ENCODE data around the gene SDE2. TPM values are rescaled to one million over a fixed set of nuclear protein-coding genes. Genes with fewer than 3 reads are reported as not detected.

The SDE2 gene
- total and polyA plus RNA-seq, 10 of the 15 experiments (the other 5 are each of a cell fraction or from before 2014, with no cell fraction given) = 2.7 to 19.4 (median 12.6) TPM

- intact Hi-C loops (cut with micrococcal nuclease; ENCODE audit: unreplicated experiment) = loop anchor here (1.0 kb wide), 1 partner anchor 159 kb away; no protein-coding TSS in a partner anchor
- H4K20me1 ChIP-seq (ENCODE audit: control insufficient read depth, insufficient read depth) = no peaks in the 10 kb centered on the region
- H3K4me2 ChIP-seq (ENCODE audit: control insufficient read depth, insufficient read depth) = no peak overlapping the region
- H3K9me3 ChIP-seq (replicated peaks; ENCODE audit: control insufficient read depth, insufficient read depth, low read length) = no peaks in the 10 kb centered on the region
- H3K27me3 ChIP-seq (replicated peaks in 1 of 2; ENCODE audit: control insufficient read depth in 2 of 2, insufficient read depth in 2 of 2, low read length in 1 of 2) = no peaks in the 10 kb centered on the region; a peak in 1 of 4 replicates
- 27% methylated on average over 21 of the region's 21 CpGs for WGBS (ENCODE audit: insufficient coverage, insufficient replicate concordance, low lambda C conversion rate, missing lambda C conversion rate)
- no TSS peak for BruUV-seq (replicated peaks)
- no peak overlapping the region for H3K4me3 ChIP-seq
- SMC1A ChIA-PET (ENCODE audit: uncharacterized antibody, unreplicated experiment) = interaction anchor here (0.6 to 2.1 kb wide), 12 partner anchors 10 to 236 kb away, joined by 3 to 7 read pairs (median 4); no protein-coding TSS in a partner anchor
- no peaks in the 10 kb centered on the region for H3K79me2 ChIP-seq (ENCODE audit: control insufficient read depth, insufficient read depth, low read length)
- H3K27ac ChIP-seq (ENCODE audit: control insufficient read depth, insufficient read depth) = no peak overlapping the region
- POLR2A ChIA-PET = no interaction called here
- H3K9ac ChIP-seq (ENCODE audit: control insufficient read depth, insufficient read depth, low read length) = no peak overlapping the region
- no peak for TF ChIP-seq ETV6 (conservative IDR thresholded peaks at IDR 0.05 in 1 of 2, IDR thresholded peaks at IDR 0.05 in 1 of 2; ENCODE audit: borderline replicate concordance in 1 of 2, low read depth in 1 of 2)
- TF ChIP-seq CTCF (IDR thresholded peaks at IDR 0.05 in 2 of 3, conservative IDR thresholded peaks at IDR 0.05 in 1 of 3; ENCODE audit: control insufficient read depth in 2 of 3, extremely low read depth in 1 of 3, insufficient read depth in 1 of 3, low read depth in 3 of 3, low read length in 3 of 3) = peak; percentile 67 to 85 (median 75)
- no peak for TF ChIP-seq RBBP5 (conservative IDR thresholded peaks at IDR 0.05)
- TF ChIP-seq NFXL1 (IDR thresholded peaks at IDR 0.05; ENCODE audit: borderline replicate concordance) = no peak
- peak; percentile 62 for TF ChIP-seq SMC3 (IDR thresholded peaks at IDR 0.05; ENCODE audit: borderline replicate concordance, low read length)
- peak; percentile 60 for TF ChIP-seq RAD21 (IDR thresholded peaks at IDR 0.05; ENCODE audit: insufficient read depth, low read depth, low read length)
- H2AFZ ChIP-seq (ENCODE audit: control insufficient read depth, low read depth, low read length) = no peak overlapping the region; the same call in 1 of the 2 replicates
- FAIRE-seq (peak; percentile 47), ATAC-seq (peak; percentile 99), DNase-seq (ENCODE audit: low read depth, low spot score) (no peak)
- RAD21 ChIA-PET (ENCODE audit: unreplicated experiment) = interaction anchor here (1.0 to 2.1 kb wide), 2 partner anchors 25 to 102 kb away, joined by 3 to 4 read pairs; no protein-coding TSS in a partner anchor
- CTCF ChIA-PET = interaction anchor here (0.6 to 6.1 kb wide), 19 partner anchors 8 to 648 kb away, joined by 3 to 55 read pairs (median 4); no protein-coding TSS in a partner anchor
- no peaks in the 10 kb centered on the region for H3K36me3 ChIP-seq (ENCODE audit: control insufficient read depth in 2 of 2, insufficient read depth in 2 of 2, low read length in 1 of 2)
- in situ Hi-C loops (cut with MboI) = no loop called here
- H3K4me1 ChIP-seq (ENCODE audit: control insufficient read depth, insufficient read depth, low read length) = no peaks in the 10 kb centered on the region
These were observed 36.6 kb downstream of the SDE2 start for GRCh38 chr1:225962440-225962975.
